Parathyroid adenoma (tissue), 2 donors: ENCODE results near the gene ASB13.

Source experiments
- H2AFZ ChIP-seq: fragments of 300-600 bp; sonication (generic); one replicate; pipeline ENCODE4 v1.7.0; 2017; ENCODE audit warnings: antibody characterized with exemption, mild to moderate bottlenecking
- H3K27ac ChIP-seq: fragments of 300-600 bp; sonication (generic); one replicate; pipeline ENCODE4 v1.7.0; 2017
- H3K27me3 ChIP-seq: fragments of 300-600 bp; sonication (generic); one replicate; pipeline ENCODE4 v1.7.0; 2017; ENCODE audit warnings: low read length; ENCODE audit not compliant: control insufficient read depth, insufficient read depth
- H3K36me3 ChIP-seq: fragments of 300-600 bp; sonication (generic); one replicate; pipeline ENCODE4 v1.7.0; 2017; ENCODE audit warnings: low read length; ENCODE audit not compliant: control insufficient read depth, insufficient read depth
- H3K4me1 ChIP-seq: fragments of 300-600 bp; sonication (generic); one replicate; pipeline ENCODE4 v1.7.0; 2017; ENCODE audit warnings: control low read depth
- H3K4me2 ChIP-seq: fragments of 300-600 bp; sonication (generic); one replicate; pipeline ENCODE4 v1.7.0; 2017; ENCODE audit warnings: low read length
- H3K4me3 ChIP-seq: fragments of 300-600 bp; sonication (generic); one replicate; pipeline ENCODE4 v1.7.0; 2017; ENCODE audit warnings: low read depth, low read length
- H3K79me2 ChIP-seq: fragments of 300-600 bp; sonication (generic); one replicate; pipeline ENCODE4 v1.7.0; 2017; ENCODE audit warnings: control low read depth
- H3K9ac ChIP-seq: fragments of 300-600 bp; sonication (generic); one replicate; pipeline ENCODE4 v1.7.0; 2017; ENCODE audit warnings: mild to moderate bottlenecking
- H3K9me3 ChIP-seq: fragments of 300-600 bp; sonication (generic); one replicate; pipeline ENCODE4 v1.7.0; 2017; ENCODE audit warnings: low read length; ENCODE audit not compliant: control insufficient read depth
- TF ChIP-seq, protein P1 (sequence below): fragments of 300-600 bp; sonication (generic); IDR thresholded peaks from one replicate; pipeline ENCODE4 v1.7.0; 2017; ENCODE audit warnings: antibody characterized with exemption, mild to moderate bottlenecking
- donor health status: primary hyperparathyroidism.

The ASB13 gene

GRCh38 chr10:5665373-5666007, 905 bp downstream of the ASB13 start:
- TF ChIP-seq, protein P1, sequence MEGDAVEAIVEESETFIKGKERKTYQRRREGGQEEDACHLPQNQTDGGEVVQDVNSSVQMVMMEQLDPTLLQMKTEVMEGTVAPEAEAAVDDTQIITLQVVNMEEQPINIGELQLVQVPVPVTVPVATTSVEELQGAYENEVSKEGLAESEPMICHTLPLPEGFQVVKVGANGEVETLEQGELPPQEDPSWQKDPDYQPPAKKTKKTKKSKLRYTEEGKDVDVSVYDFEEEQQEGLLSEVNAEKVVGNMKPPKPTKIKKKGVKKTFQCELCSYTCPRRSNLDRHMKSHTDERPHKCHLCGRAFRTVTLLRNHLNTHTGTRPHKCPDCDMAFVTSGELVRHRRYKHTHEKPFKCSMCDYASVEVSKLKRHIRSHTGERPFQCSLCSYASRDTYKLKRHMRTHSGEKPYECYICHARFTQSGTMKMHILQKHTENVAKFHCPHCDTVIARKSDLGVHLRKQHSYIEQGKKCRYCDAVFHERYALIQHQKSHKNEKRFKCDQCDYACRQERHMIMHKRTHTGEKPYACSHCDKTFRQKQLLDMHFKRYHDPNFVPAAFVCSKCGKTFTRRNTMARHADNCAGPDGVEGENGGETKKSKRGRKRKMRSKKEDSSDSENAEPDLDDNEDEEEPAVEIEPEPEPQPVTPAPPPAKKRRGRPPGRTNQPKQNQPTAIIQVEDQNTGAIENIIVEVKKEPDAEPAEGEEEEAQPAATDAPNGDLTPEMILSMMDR = no peak
- Histone ChIP-seq H3K4me2 (peak overlapping the region; percentile 47), H3K4me3 (peak overlapping the region; percentile 51), H3K27ac (peak overlapping the region; percentile 57), H3K36me3 (no peaks in the 10 kb centered on the region), H3K9me3 (no peaks in the 10 kb centered on the region), H3K79me2 (peaks cover 6% of the 10 kb centered on the region), H3K9ac (no peak overlapping the region), H2AFZ (peak overlapping the region; percentile 97), H3K4me1 (peaks cover 7% of the 10 kb centered on the region), H3K27me3 (no peaks in the 10 kb centered on the region)

GRCh38 chr10:5663692-5664427, 2.5 kb downstream of the ASB13 start:
- Histone ChIP-seq H3K4me3 (no peak overlapping the region), H2AFZ (no peak overlapping the region), H3K27me3 (no peaks in the 10 kb centered on the region), H3K9me3 (no peaks in the 10 kb centered on the region), H3K4me1 (peaks cover 7% of the 10 kb centered on the region), H3K27ac (no peak overlapping the region), H3K4me2 (no peak overlapping the region), H3K79me2 (peaks cover 6% of the 10 kb centered on the region), H3K9ac (no peak overlapping the region), H3K36me3 (no peaks in the 10 kb centered on the region)
- TF ChIP-seq, protein P1 = no peak

GRCh38 chr10:5662708-5663579, 3.5 kb downstream of the ASB13 start:
- Histone ChIP-seq H3K4me1 (peaks cover 7% of the 10 kb centered on the region), H3K27ac (no peak overlapping the region), H3K9me3 (no peaks in the 10 kb centered on the region), H3K4me2 (no peak overlapping the region), H3K79me2 (peaks cover 6% of the 10 kb centered on the region), H3K27me3 (no peaks in the 10 kb centered on the region), H3K4me3 (no peak overlapping the region), H2AFZ (no peak overlapping the region), H3K36me3 (no peaks in the 10 kb centered on the region), H3K9ac (no peak overlapping the region)
- TF ChIP-seq, protein P1 = no peak

- no peak overlapping the region for H3K9ac ChIP-seq
- no peaks in the 10 kb centered on the region for H3K27me3 ChIP-seq
- TF ChIP-seq, protein P1 = no peak
- no peak overlapping the region for H3K4me2 ChIP-seq
- no peak overlapping the region for H3K4me3 ChIP-seq
- H3K4me1 ChIP-seq = peaks cover 2% of the 10 kb centered on the region
- H3K9me3 ChIP-seq = no peaks in the 10 kb centered on the region
- H2AFZ ChIP-seq = no peak overlapping the region
- no peak overlapping the region for H3K27ac ChIP-seq
- H3K79me2 ChIP-seq = peaks cover 2% of the 10 kb centered on the region
- no peaks in the 10 kb centered on the region for H3K36me3 ChIP-seq
Measured at GRCh38 chr10:5661043-5661442, 5.4 kb downstream of the ASB13 start.
